Measurements from ENCODE around the gene NRARP. TPM values are rescaled to one million over a fixed set of nuclear protein-coding genes. Genes with fewer than 3 reads are reported as not detected.

NRARP gene
- total and polyA plus RNA-seq, 2 experiments from 2014 or later: 8.7 to 16.5 TPM

DNA sequence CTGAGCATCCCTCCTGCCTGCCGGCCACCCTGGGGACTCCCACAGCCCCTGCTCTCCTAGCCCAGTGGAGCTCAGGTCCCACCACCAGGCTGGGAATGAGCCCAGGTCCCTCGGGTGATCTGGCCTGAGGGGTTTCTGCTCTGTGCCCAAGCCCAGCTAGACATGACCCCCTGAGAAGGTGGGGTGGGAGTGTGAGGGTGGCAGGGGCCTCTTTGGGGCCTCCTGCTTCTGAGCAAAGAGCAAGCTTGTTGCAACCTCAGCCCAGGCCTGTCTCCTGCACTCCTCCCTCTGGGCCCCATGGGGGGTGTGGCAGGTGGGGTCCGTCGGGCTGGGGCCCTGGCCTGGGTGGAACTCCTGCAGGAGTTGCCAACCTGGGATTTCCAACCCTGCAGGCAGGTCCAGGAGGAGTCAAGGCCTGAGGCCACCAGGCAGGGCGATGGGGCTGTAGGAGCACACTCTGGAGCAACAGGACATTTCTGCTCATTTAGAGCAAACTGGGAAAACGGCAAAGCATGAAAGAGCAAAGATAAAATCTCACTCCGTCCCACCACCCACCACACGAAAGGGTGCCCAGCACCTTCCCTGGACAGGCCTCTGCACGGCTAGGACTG is 11.4 kb upstream of the NRARP start:
- no peak overlapping the region for H3K27ac ChIP-seq
- H3K4me1 ChIP-seq (ENCODE audit: low read depth): peaks cover 23% of the 10 kb centered on the region
- H3K9me3 ChIP-seq (ENCODE audit: low read depth): no peaks in the 10 kb centered on the region
- TF ChIP-seq, protein P1, sequence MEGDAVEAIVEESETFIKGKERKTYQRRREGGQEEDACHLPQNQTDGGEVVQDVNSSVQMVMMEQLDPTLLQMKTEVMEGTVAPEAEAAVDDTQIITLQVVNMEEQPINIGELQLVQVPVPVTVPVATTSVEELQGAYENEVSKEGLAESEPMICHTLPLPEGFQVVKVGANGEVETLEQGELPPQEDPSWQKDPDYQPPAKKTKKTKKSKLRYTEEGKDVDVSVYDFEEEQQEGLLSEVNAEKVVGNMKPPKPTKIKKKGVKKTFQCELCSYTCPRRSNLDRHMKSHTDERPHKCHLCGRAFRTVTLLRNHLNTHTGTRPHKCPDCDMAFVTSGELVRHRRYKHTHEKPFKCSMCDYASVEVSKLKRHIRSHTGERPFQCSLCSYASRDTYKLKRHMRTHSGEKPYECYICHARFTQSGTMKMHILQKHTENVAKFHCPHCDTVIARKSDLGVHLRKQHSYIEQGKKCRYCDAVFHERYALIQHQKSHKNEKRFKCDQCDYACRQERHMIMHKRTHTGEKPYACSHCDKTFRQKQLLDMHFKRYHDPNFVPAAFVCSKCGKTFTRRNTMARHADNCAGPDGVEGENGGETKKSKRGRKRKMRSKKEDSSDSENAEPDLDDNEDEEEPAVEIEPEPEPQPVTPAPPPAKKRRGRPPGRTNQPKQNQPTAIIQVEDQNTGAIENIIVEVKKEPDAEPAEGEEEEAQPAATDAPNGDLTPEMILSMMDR (IDR thresholded peaks at IDR 0.05; ENCODE audit: low read depth, low read length): no peak
- no peaks in the 10 kb centered on the region for H3K27me3 ChIP-seq
- H3K4me3 ChIP-seq: no peak overlapping the region
- no peaks in the 10 kb centered on the region for H3K36me3 ChIP-seq
- DNase-seq (ENCODE audit: low read depth in 1 of 2, low spot score in 1 of 2): no peak

DNA sequence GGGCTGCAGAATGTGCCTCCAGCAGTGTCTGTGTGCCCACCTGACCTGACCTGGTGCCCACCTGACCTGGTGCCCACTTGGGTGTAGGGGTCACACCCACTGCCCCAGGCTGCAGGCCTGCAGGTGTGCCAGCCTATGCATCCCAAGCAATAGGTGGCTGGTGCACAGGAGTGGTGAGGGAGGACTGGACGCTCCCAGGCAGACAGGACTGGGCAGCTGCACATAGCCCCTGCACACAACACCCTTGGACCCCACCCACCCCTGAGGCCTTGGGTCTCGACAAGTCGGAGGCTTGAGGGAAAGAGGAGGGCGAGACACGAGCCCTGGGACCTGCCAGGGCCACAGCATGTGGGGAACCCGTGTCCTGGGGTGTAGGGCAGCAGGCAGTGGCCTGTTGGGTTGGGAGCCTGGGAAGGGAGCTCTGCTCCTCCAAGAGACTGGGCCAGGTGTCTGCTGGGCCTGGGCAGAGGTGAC is 10.8 kb upstream of the NRARP start:
- H3K27ac ChIP-seq: no peak overlapping the region
- H3K36me3 ChIP-seq: no peaks in the 10 kb centered on the region
- H3K9me3 ChIP-seq (ENCODE audit: low read depth): no peaks in the 10 kb centered on the region
- H3K27me3 ChIP-seq: no peaks in the 10 kb centered on the region
- TF ChIP-seq, protein P1 (IDR thresholded peaks at IDR 0.05; ENCODE audit: low read depth, low read length): no peak
- H3K4me3 ChIP-seq: no peak overlapping the region
- peaks cover 22% of the 10 kb centered on the region for H3K4me1 ChIP-seq (ENCODE audit: low read depth)
- no peak for DNase-seq (ENCODE audit: low read depth in 1 of 2, low spot score in 1 of 2)

DNA sequence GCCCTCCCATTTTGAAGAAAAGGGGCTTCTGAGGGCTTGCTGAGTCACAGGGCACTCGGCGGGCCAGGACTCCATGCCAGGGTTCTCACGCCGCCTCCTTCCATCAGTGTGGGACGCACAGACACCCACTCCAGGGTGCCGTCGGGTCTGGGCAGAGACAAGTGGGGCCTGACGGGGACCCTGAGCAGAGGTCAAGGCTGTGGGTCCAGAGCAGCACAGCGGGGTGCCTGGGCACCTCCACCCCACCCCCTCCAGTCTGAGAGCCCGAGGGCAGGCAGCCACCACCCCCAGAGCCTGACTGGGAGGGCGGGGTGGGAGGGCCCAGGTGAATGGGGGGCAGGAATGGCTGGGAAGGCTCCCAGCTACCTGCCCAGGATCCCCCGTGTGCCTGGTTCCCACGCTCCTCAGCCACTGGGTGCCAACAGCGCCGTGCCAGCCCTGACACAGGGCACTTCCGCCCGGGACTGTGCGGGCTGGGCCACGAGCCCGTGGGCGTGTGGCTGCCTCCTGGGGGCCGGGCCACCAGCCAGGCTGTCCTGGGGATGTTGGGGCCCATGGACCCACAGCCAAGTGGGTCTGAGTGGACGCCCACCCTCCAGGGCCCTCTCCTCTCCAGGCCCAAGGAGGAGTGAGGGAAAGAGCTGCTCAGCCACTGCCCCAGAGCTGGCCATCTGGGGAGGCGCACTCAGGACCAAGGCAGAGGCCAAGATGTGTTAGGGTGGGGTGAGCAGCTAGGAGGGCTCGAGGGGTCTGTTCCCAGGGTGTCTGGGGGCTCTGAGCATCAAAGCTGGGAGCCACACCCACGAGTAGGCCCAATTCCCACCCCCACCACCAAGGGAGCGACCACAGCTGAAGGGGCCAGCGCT is 10.1 kb upstream of the NRARP start:
- Histone ChIP-seq H3K9me3 (ENCODE audit: low read depth) (no peaks in the 10 kb centered on the region), H3K36me3 (no peaks in the 10 kb centered on the region), H3K27ac (no peak overlapping the region), H3K27me3 (no peaks in the 10 kb centered on the region), H3K4me3 (no peak overlapping the region), H3K4me1 (ENCODE audit: low read depth) (peaks cover 23% of the 10 kb centered on the region)
- no peak for DNase-seq (ENCODE audit: low read depth in 1 of 2, low spot score in 1 of 2)
- TF ChIP-seq, protein P1 (IDR thresholded peaks at IDR 0.05; ENCODE audit: low read depth, low read length): no peak

DNA sequence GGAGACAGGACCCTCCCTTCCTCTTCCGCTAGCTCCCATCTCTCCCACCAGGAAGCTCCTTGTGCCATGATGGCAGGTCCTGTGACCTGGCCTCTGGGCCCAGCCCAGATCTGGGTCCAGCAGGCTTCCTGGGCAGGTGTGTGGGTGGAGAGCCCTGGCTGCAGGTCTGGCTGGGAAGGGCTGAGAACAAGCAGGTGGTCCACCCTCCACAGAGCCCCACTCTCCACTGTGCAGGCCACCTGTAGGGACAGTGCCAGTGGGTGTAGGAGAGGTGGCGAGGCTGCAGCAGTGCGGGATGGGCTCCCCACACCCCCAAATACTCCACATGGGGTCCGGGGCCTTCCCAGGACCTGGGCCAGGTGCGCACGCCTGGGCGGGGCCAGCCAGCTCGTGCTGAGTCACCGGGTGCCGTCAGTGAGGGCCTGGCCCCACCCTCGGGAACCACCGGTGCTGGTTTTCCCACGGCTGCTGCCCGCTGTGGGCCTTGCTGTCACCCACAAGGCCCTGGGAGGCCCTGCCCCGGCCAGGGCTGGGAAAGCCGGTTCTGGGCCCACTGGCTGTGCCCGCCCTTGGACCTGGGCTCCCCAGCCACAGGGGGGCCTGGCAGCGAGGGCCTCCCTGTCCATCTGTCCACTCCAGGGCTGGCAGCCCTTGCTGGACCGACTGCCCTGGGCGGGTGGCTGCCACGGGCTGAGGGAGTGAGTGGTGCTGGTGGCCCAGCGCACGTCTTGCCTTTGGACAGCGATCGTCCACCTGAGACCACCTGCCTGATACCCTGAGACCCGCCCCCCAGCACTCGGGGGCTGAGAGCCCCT is 9.3 kb upstream of the NRARP start:
- Histone ChIP-seq H3K27me3 (no peaks in the 10 kb centered on the region), H3K36me3 (no peaks in the 10 kb centered on the region), H3K4me1 (ENCODE audit: low read depth) (peaks cover 21% of the 10 kb centered on the region), H3K4me3 (no peak overlapping the region), H3K27ac (no peak overlapping the region), H3K9me3 (ENCODE audit: low read depth) (no peaks in the 10 kb centered on the region)
- TF ChIP-seq, protein P1 (IDR thresholded peaks at IDR 0.05; ENCODE audit: low read depth, low read length): no peak
- no peak for DNase-seq (ENCODE audit: low read depth in 1 of 2, low spot score in 1 of 2)
